Mammary epithelial cell (primary cell): ENCODE data around the gene CKAP2L.

ENCODE experiments used
- EZH2 ChIP-seq: IDR thresholded peaks from 2 replicates; pipeline ENCODE4 v1.6.1; 2012; ENCODE audit warnings: low read length, inconsistent platforms, borderline replicate concordance
- TF ChIP-seq, protein P1 (sequence below), 2 donors: IDR thresholded peaks in 1 of 2; conservative IDR thresholded peaks in 1 of 2; 2 replicates each; pipeline ENCODE4 v1.5.1; 2011 to 2012; ENCODE audit warnings: inconsistent platforms in 2 of 2, low read length in 2 of 2, mild to moderate bottlenecking in 2 of 2, control low read depth in 1 of 2, low read depth in 1 of 2; ENCODE audit not compliant: insufficient read depth in 1 of 2; ENCODE audit errors: extremely low read depth in 1 of 2

GRCh38 chr2:112712903-112713584, 51.4 kb downstream of the CKAP2L start:
- TF ChIP-seq, protein P1, sequence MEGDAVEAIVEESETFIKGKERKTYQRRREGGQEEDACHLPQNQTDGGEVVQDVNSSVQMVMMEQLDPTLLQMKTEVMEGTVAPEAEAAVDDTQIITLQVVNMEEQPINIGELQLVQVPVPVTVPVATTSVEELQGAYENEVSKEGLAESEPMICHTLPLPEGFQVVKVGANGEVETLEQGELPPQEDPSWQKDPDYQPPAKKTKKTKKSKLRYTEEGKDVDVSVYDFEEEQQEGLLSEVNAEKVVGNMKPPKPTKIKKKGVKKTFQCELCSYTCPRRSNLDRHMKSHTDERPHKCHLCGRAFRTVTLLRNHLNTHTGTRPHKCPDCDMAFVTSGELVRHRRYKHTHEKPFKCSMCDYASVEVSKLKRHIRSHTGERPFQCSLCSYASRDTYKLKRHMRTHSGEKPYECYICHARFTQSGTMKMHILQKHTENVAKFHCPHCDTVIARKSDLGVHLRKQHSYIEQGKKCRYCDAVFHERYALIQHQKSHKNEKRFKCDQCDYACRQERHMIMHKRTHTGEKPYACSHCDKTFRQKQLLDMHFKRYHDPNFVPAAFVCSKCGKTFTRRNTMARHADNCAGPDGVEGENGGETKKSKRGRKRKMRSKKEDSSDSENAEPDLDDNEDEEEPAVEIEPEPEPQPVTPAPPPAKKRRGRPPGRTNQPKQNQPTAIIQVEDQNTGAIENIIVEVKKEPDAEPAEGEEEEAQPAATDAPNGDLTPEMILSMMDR (conservative IDR thresholded peaks at IDR 0.05 in 1 of 2, IDR thresholded peaks at IDR 0.05 in 1 of 2; ENCODE audit: extremely low read depth in 1 of 2, insufficient read depth in 1 of 2, low read depth in 1 of 2, low read length in 2 of 2): no peak
- no peak for TF ChIP-seq EZH2
